HG03159 (cell line): Measurements from ENCODE around the gene CD164L2.
A peak's percentile ranks its signal among the peaks of the same experiment; 100 is the strongest.
"Not testable (repeated sequence)": the region's sequence is repeated elsewhere in the genome, so short reads cannot be mapped to it uniquely, and the experiment has no call there.

Source experiments
- ATAC-seq: cut with Tn5 transposase; IDR thresholded peaks from one replicate; pipeline ENCODE4 v1.9.1; 2021; ENCODE audit warnings: mild to moderate bottlenecking, moderate library complexity; ENCODE audit not compliant: unreplicated experiment

Gene CD164L2

GRCh38 chr1:27405598-27406361 is 22.6 kb upstream of the CD164L2 start:
- not testable (repeated sequence) for ATAC-seq

GRCh38 chr1:27405074-27405473 is 21.9 kb upstream of the CD164L2 start:
- ATAC-seq = no peak

GRCh38 chr1:27403931-27404330 is 20.8 kb upstream of the CD164L2 start:
- ATAC-seq = no peak

- no peak for ATAC-seq
Observed at GRCh38 chr1:27403065-27403726, 20.1 kb upstream of the CD164L2 start.

- ATAC-seq = no peak
Observed at GRCh38 chr1:27402349-27402754, 19.2 kb upstream of the CD164L2 start.

GRCh38 chr1:27400963-27401341 is 17.8 kb upstream of the CD164L2 start:
- no peak for ATAC-seq

- ATAC-seq = no peak
Observed at GRCh38 chr1:27400082-27400962, 17.2 kb upstream of the CD164L2 start.

- no peak for ATAC-seq
Observed at GRCh38 chr1:27399251-27400025, 16.3 kb upstream of the CD164L2 start.

- ATAC-seq = no peak
Observed at GRCh38 chr1:27398405-27399149, 15.4 kb upstream of the CD164L2 start.

GRCh38 chr1:27397749-27398148 is 14.6 kb upstream of the CD164L2 start:
- ATAC-seq = no peak

- ATAC-seq = no peak
Observed at GRCh38 chr1:27397110-27397509, 14.0 kb upstream of the CD164L2 start.

- no peak for ATAC-seq
Observed at GRCh38 chr1:27395441-27396195, 12.5 kb upstream of the CD164L2 start.

GRCh38 chr1:27394925-27395324 is 11.8 kb upstream of the CD164L2 start:
- no peak for ATAC-seq

GRCh38 chr1:27394282-27394658 is 11.1 kb upstream of the CD164L2 start:
- ATAC-seq = no peak

GRCh38 chr1:27393641-27394281 is 10.6 kb upstream of the CD164L2 start:
- no peak for ATAC-seq

GRCh38 chr1:27392778-27393635 is 9.9 kb upstream of the CD164L2 start:
- no peak for ATAC-seq

GRCh38 chr1:27392096-27392777 is 9.1 kb upstream of the CD164L2 start, which contains the start of gene GPR3:
GPR3 (plus strand) TSS chr1:27392622; CDS start chr1:27393799, 1,177 bp downstream.
- peak; percentile 70 for ATAC-seq
